ENCODE measurements around the gene DUSP10.
A peak's percentile ranks its signal among the peaks of the same experiment; 100 is the strongest.

The DUSP10 gene

DNA sequence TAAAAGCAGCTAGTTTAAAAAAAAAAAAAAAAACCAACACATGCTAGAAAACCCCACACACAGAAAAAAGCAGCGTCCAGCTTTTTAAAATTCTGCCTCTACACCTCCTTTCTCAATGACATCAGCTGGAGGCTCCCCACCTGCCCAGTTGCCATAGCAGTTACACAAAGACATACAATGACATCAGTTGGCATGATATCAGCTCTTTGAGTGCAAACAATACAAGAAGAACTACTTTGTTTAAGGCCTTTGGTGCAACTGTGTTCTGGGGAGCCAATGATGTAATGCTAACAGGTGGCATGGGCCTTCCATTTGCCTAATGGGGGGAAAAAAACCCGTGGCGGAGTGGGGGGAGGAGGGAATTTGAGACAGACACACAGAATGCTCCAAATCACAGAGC is 32.9 kb downstream of the DUSP10 start:
- TF ChIP-seq GATA2 (IDR thresholded peaks at IDR 0.05; ENCODE audit: low read depth, low read length): no peak
- no peak for TF ChIP-seq GATA3 (IDR thresholded peaks at IDR 0.05; ENCODE audit: low read depth, low read length)

DNA sequence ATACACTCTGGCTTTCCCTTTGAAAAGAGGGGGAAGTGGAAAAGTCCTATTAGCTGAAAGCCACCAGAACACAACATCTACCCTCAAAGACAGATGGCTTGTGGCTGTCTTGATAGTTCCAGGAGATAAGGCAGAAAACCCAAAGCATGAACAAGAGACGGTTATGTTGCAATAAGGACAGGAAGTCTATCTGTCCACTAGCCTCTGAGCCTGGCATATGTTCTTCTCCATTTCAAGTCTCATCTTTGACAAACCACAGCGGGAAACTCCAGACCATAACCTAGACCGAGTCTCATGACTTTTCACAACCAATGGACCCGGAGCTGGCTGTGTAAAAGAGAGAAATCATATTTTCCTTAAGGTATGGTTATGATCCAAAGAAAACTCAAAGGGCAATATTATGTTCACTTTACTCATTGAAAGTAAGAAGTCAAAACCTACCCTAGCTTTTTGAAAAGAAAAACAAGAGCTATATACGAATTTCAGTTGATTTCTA is 33.8 kb downstream of the DUSP10 start:
- TF ChIP-seq GATA2 (IDR thresholded peaks at IDR 0.05; ENCODE audit: low read depth, low read length) (peak; percentile 82), GATA3 (IDR thresholded peaks at IDR 0.05; ENCODE audit: low read depth, low read length) (peak; percentile 82)

GRCh38 chr1:221706876-221707582 is 34.9 kb downstream of the DUSP10 start:
- TF ChIP-seq GATA2 (IDR thresholded peaks at IDR 0.05; ENCODE audit: low read depth, low read length) (no peak), GATA3 (IDR thresholded peaks at IDR 0.05; ENCODE audit: low read depth, low read length) (no peak)

DNA sequence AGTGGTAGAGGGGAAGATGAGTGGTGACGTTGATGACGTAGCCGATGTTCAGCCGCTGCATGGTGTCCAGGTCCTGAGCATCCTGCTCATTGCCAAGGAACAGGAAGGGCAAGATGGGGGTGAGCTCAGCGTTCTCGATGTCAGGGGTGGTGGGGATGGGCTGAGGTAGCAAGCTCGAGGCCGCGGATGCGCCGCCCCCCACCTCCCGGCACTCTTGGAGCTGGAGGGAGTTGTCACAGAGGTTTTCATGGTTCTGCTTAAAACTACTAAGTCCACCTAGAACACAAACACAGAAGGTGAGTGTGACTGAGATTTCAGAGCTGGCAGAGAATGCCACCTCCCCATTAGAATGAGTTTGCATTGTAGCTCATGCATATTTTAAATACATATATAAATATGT is 35.7 kb downstream of the DUSP10 start:
- no peak for TF ChIP-seq GATA3 (IDR thresholded peaks at IDR 0.05; ENCODE audit: low read depth, low read length)
- TF ChIP-seq GATA2 (IDR thresholded peaks at IDR 0.05; ENCODE audit: low read depth, low read length): no peak

DNA sequence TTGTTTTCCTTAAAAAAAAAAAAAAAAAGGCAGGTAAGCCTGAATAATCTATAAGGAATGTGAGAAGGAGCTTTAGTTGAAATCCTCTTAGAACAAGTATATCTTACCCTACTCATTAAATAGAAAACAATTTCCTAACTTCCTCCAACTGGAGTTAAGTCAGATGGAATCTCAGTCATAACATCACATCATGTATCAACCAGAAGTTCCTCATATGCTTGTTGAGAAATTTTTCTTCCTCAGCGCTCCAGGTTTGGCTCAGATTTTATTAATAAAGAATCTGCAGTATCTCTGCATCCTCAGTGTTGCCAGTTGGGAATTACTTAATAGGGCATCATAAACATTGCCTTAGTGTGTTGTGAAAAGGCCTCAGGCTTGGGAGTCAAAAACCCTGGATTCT is 37.6 kb downstream of the DUSP10 start:
- no peak for TF ChIP-seq GATA2 (IDR thresholded peaks at IDR 0.05; ENCODE audit: low read depth, low read length)
- TF ChIP-seq GATA3 (IDR thresholded peaks at IDR 0.05; ENCODE audit: low read depth, low read length): no peak

DNA sequence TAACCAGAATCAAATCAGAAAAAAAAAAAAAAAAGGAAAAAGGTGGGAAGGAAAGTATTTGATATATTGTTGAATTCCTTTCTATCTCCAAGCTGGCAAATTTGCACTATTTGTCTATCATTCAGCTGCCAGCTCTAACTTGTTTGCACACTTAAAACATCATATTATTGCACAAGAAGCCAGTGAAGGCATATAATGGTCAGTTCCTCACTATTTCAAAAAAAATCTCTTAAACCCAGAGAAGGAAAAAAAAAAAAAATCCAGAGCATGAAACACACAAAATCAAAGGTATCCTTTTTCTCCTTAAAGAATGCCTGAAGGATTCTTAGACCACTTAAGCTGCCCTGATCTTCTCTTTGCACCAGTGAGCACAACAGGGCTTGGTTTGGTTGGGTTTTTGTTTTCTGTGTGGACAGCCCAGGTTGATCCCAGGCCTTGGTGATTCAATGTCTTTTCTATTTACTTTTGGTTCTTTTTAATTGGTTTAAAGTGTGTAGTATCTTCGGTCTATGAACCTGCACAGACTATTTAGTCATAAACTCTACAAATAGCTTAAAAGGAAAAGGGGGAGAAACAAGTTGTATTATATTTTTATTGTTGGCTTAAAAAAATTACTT is 40.2 kb downstream of the DUSP10 start:
- TF ChIP-seq GATA3 (IDR thresholded peaks at IDR 0.05; ENCODE audit: low read depth, low read length) (no peak), GATA2 (IDR thresholded peaks at IDR 0.05; ENCODE audit: low read depth, low read length) (no peak)

- no peak for TF ChIP-seq GATA3 (IDR thresholded peaks at IDR 0.05; ENCODE audit: low read depth, low read length)
- no peak for TF ChIP-seq GATA2 (IDR thresholded peaks at IDR 0.05; ENCODE audit: low read depth, low read length)
These were observed 40.9 kb downstream of the DUSP10 start for GRCh38 chr1:221700948-221701347.

GRCh38 chr1:221700536-221700935 is 41.4 kb downstream of the DUSP10 start:
- TF ChIP-seq GATA2 (IDR thresholded peaks at IDR 0.05; ENCODE audit: low read depth, low read length) (no peak), GATA3 (IDR thresholded peaks at IDR 0.05; ENCODE audit: low read depth, low read length) (no peak)

DNA sequence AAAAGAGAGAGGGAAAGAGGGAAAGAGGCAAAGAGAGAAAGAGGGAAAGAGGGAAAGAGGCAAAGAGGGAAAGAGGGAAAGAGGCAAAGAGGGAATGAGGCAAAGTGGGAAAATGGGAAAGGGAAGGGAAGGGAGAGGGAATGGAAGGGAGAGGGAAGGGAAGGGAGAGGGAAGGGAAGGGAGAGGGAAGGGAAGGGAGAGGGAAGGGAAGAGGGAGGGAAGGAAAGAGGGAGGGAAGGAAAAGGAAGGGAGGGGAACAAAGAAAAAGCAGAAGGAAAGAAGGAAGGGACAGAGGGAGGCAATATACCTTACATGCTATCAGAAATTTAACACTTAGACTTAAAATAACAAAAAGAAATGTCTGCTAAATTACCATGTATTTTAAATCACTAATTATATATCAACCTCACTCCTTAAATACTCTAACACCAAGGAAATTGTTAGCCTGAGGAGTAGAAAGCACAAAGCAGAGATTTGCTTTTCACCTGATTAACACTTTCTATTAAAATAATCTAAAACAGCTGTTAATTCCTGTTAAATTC is 41.8 kb downstream of the DUSP10 start:
- TF ChIP-seq GATA3 (IDR thresholded peaks at IDR 0.05; ENCODE audit: low read depth, low read length): no peak

DNA sequence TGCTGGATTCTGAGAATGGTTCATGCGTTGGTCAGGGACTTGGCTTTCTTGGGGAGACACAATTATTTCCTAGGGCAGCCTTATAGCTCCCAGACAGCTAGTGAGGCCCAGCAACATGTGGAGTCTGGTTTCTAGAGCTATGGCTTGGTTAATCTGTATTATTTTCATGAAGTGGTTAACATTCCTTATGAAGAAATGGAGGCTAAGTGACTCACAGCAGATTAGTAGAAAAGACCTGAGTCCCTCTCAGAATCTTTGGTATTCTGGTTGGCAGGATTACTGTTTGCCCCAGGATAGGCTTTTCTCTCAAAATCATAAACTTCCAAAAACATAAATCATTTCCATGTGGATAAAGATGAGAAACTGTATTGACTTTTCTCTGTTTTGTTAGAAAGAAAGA is 42.3 kb downstream of the DUSP10 start:
- TF ChIP-seq GATA3 (IDR thresholded peaks at IDR 0.05; ENCODE audit: low read depth, low read length) (no peak), GATA2 (IDR thresholded peaks at IDR 0.05; ENCODE audit: low read depth, low read length) (no peak)

DNA sequence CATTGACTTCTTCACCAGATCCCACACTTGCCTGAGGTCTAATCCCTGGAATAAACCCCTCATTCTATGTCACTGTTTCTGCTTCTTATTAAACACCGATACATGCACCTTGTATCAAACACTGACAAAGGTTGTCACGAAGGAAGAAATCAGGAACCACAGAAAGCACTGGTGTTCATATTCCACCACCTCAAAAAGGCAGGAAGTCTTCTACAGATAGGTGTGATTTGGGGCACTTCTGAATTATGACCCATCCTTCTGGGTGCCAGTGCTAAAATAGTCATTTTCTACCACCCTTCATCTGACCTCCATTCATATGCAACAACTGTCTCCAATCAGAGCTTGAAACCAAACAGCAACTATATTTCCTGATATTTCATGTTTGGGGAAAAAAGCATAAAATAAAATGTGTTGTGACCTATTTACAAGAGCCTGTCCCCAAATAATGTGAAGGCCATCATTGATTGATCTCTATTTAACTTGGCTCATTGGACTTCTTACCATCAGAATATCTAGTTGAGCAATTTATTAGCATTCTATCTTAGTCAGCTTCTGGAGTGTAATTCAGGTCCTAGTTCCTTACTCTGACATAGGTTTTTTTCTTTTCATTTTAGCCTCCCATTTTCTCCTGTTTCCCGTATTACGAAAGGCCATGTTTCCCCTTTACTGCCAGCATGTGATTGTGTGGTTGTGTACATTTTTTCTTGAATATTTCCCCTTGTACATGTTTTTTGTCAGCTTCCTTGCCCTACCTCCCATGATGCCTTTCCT is 43.1 kb downstream of the DUSP10 start:
- no peak for TF ChIP-seq GATA3 (IDR thresholded peaks at IDR 0.05; ENCODE audit: low read depth, low read length)

- TF ChIP-seq GATA2 (IDR thresholded peaks at IDR 0.05; ENCODE audit: low read depth, low read length) (no peak), GATA3 (IDR thresholded peaks at IDR 0.05; ENCODE audit: low read depth, low read length) (no peak)
These were observed 43.9 kb downstream of the DUSP10 start for GRCh38 chr1:221697923-221698425.

- TF ChIP-seq GATA2 (IDR thresholded peaks at IDR 0.05; ENCODE audit: low read depth, low read length) (no peak), GATA3 (IDR thresholded peaks at IDR 0.05; ENCODE audit: low read depth, low read length) (no peak)
These were observed 45.0 kb downstream of the DUSP10 start for GRCh38 chr1:221696718-221697461.

GRCh38 chr1:221696027-221696426 is 45.9 kb downstream of the DUSP10 start:
- TF ChIP-seq GATA2 (IDR thresholded peaks at IDR 0.05; ENCODE audit: low read depth, low read length) (no peak), GATA3 (IDR thresholded peaks at IDR 0.05; ENCODE audit: low read depth, low read length) (no peak)

Data from SH-SY5Y (cell line).